Gastroesophageal sphincter (tissue), 3 donors: Measurements from ENCODE around the gene RPTOR.

Source experiments
- CTCF ChIP-seq, 4 experiments: fragments of 200-600 bp in 2 of 4; fragments of 450-650 bp in 2 of 4; sonication (generic) in 1 of 4; IDR thresholded peaks; one replicate each; pipeline ENCODE4 v1.5.1; 2017 to 2019; ENCODE audit warnings: antibody characterized with exemption in 4 of 4, mild to moderate bottlenecking in 2 of 4, moderate library complexity in 2 of 4
- EP300 ChIP-seq: sonication (generic); formaldehyde crosslinking; IDR thresholded peaks from one replicate; pipeline ENCODE4 v1.6.1; 2017; ENCODE audit warnings: antibody characterized with exemption, mild to moderate bottlenecking
- POLR2A ChIP-seq, 2 donors: fragments of 450-650 bp; IDR thresholded peaks; one replicate each; pipeline ENCODE4 v1.6.1; 2017; ENCODE audit warnings: antibody characterized with exemption in 2 of 2, mild to moderate bottlenecking in 2 of 2, moderate library complexity in 1 of 2
- POLR2AphosphoS5 ChIP-seq: sonication (generic); formaldehyde crosslinking; IDR thresholded peaks from one replicate; pipeline ENCODE4 v1.6.1; 2017; ENCODE audit warnings: antibody characterized with exemption

DNA sequence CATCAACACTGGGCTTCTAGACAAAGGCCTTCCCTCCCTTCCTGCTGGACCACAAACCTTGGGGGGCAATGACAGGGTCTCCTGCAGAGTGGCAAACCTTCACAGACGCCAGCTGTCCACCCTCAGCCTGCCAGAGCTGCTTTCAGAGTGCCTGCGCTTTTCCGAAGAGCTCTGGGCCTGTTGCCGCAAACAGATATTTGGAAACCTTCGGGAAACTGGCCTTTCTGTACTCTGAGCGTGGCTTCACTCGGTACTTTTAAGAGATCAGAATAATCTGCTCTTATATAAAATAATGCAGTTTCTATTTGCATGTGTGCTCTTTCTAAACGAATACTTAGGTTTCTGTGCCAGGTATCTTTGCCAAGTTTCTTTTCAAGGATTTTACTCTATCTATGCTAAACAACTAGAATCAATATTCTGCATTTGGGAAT lies 294.9 kb downstream of the RPTOR start:
- TF ChIP-seq POLR2A (IDR thresholded peaks at IDR 0.05) (no peak), CTCF (IDR thresholded peaks at IDR 0.05) (no peak), EP300 (no peak), POLR2AphosphoS5 (no peak)
